ENCODE data around the gene SDR39U1.

Gene SDR39U1

DNA sequence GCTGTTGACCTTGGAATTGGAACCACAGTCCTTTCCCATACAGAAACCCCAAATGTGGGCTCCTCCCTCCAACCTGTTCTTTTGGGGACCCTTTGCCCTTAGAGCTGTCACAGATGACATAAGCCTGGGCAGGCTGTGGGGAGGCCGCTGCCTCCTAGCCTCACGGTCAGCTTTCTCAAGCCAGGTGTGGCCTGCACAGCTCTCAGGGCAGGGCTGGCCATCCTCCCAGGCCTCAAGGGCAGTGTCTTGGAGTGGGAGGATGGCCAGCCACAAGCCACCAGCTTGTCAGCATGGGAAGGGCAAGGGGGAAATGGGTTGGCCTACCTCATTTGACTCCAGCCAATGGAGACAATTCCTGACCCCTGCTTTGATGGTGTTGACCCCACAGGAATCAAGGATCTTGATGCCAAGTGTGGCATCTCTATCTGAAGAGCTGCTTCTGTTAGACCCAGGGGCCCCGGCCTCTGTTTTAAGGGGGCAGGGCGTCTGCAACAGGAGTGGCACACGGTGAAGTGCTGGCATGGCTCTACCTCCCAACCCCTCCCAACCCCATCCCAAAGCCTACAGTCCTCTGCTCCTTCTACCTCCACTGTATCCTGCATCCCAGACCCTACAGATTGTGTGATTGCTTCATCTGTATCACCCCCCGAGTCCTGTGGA lies 24.6 kb downstream of the SDR39U1 start:
- ChIA-PET POLR2A (interaction anchor here (1.3 kb wide), 1 partner anchor 12 kb away, joined by 5 read pairs; the partner anchor contains the start of genes CBLN3 and KHNYN), CTCF (interaction anchor here (1.1 to 33.5 kb wide), 5 partner anchors 6 to 89 kb away, joined by 3 to 1633 read pairs (median 557); partner anchors contain the start of genes ADCY4, CBLN3, KHNYN and NYNRIN)
- no peak for DNase-seq (ENCODE audit: low read depth, low spot score)
- no peak overlapping the region for H3K4me3 ChIP-seq (ENCODE audit: low read depth, low read length)
- TF ChIP-seq, protein P1, sequence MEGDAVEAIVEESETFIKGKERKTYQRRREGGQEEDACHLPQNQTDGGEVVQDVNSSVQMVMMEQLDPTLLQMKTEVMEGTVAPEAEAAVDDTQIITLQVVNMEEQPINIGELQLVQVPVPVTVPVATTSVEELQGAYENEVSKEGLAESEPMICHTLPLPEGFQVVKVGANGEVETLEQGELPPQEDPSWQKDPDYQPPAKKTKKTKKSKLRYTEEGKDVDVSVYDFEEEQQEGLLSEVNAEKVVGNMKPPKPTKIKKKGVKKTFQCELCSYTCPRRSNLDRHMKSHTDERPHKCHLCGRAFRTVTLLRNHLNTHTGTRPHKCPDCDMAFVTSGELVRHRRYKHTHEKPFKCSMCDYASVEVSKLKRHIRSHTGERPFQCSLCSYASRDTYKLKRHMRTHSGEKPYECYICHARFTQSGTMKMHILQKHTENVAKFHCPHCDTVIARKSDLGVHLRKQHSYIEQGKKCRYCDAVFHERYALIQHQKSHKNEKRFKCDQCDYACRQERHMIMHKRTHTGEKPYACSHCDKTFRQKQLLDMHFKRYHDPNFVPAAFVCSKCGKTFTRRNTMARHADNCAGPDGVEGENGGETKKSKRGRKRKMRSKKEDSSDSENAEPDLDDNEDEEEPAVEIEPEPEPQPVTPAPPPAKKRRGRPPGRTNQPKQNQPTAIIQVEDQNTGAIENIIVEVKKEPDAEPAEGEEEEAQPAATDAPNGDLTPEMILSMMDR (IDR thresholded peaks at IDR 0.05; ENCODE audit: insufficient read depth, low read length, missing control alignments) = no peak

- CTCF ChIA-PET = interaction anchor here (1.3 to 33.5 kb wide), 4 partner anchors 5 to 88 kb away, joined by 3 to 1633 read pairs (median 557); partner anchors contain the start of genes ADCY4, CBLN3, KHNYN and NYNRIN
- TF ChIP-seq, protein P1 (IDR thresholded peaks at IDR 0.05; ENCODE audit: insufficient read depth, low read length, missing control alignments) = no peak
- no peak overlapping the region for H3K4me3 ChIP-seq (ENCODE audit: low read depth, low read length)
- POLR2A ChIA-PET = no interaction called here
- DNase-seq (ENCODE audit: low read depth, low spot score) = no peak
Observed at GRCh38 chr14:24416932-24417619, 25.5 kb downstream of the SDR39U1 start.

DNA sequence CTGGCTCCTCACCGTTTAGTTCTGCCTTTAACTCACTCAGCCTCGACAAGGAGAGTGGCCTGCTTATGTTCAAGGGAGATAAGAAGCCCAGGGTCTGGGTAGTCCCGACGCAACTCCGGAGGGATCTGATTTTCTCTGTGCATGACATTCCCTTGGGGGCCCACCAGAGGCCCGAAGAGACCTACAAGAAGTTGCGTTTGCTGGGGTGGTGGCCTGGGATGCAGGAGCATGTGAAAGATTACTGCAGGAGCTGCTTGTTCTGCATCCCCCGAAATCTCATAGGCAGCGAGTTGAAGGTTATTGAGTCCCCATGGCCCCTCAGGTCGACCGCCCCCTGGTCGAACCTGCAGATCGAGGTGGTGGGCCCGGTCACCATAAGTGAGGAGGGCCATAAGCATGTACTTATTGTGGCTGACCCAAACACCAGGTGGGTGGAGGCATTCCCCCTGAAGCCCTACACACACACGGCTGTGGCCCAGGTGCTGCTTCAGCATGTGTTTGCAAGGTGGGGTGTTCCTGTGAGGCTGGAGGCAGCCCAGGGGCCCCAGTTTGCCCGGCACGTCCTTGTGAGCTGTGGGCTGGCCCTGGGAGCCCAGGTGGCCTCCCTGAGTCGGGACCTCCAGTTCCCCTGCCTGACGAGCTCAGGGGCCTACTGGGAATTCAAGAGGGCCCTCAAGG lies 26.2 kb downstream of the SDR39U1 start:
- H3K4me3 ChIP-seq (ENCODE audit: low read depth, low read length) = no peak overlapping the region
- DNase-seq (ENCODE audit: low read depth, low spot score) = no peak
- POLR2A ChIA-PET = no interaction called here
- CTCF ChIA-PET = interaction anchor here (27.9 to 33.5 kb wide), 3 partner anchors 4 to 87 kb away, joined by 557 to 1633 read pairs (median 557); partner anchors contain the start of genes ADCY4, CBLN3, KHNYN and NYNRIN
- TF ChIP-seq, protein P1 (IDR thresholded peaks at IDR 0.05; ENCODE audit: insufficient read depth, low read length, missing control alignments) = no peak

DNA sequence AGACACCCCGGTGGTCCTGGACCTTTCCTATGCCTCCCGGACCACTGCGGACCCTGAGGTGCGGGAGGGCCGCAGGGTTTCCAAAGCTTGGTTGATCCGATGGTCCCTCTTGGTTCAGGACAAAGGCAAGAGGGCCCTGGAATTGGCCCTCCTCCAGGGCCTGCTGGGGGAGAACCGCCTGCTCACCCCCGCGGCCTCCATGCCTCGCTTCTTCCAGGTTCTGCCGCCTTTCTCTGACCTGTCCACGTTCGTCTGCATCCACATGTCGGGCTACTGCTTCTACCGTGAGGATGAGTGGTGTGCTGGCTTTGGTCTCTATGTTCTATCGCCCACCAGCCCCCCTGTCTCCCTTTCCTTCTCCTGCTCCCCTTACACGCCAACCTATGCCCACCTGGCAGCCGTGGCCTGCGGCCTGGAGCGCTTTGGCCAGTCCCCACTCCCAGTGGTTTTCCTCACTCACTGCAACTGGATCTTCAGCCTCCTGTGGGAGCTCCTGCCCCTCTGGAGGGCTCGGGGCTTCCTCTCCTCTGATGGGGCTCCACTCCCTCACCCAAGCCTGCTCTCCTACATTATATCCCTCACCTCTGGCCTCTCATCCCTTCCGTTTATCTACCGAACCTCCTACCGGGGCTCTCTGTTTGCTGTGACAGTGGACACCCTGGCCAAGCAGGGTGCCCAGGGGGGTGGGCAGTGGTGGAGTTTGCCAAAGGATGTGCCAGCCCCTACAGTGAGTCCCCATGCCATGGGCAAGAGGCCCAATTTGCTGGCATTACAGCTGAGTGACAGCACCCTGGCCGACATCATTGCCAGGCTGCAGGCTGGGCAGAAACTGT lies 26.9 kb downstream of the SDR39U1 start:
- ChIA-PET POLR2A (no interaction called here), CTCF (interaction anchor here (1.6 to 33.5 kb wide), 4 partner anchors 3 to 87 kb away, joined by 5 to 1633 read pairs (median 557); partner anchors contain the start of genes ADCY4, CBLN3, KHNYN and NYNRIN)
- no peak for DNase-seq (ENCODE audit: low read depth, low spot score)
- H3K4me3 ChIP-seq (ENCODE audit: low read depth, low read length) = no peak overlapping the region
- TF ChIP-seq, protein P1 (IDR thresholded peaks at IDR 0.05; ENCODE audit: insufficient read depth, low read length, missing control alignments) = no peak

DNA sequence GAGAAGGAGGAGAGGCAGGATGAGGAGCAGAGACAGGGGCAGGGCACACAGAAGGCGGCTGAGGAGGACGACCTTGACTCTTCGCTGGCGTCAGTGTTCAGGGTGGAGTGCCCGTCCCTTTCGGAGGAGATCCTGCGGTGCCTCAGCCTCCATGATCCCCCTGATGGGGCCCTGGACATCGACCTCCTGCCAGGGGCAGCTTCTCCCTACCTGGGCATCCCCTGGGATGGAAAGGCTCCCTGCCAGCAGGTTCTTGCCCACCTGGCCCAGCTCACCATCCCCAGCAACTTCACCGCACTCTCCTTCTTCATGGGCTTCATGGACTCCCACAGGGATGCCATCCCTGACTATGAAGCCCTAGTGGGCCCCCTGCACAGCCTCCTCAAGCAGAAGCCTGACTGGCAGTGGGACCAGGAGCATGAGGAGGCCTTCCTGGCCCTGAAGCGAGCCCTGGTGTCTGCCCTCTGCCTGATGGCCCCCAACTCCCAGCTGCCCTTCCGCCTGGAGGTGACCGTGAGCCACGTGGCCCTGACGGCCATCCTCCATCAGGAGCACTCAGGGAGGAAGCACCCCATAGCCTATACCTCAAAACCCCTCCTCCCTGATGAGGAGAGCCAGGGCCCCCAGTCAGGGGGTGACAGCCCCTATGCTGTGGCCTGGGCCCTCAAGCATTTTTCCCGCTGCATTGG lies 27.7 kb downstream of the SDR39U1 start:
- ChIA-PET CTCF (interaction anchor here (1.5 to 33.5 kb wide), 6 partner anchors 3 to 86 kb away, joined by 4 to 1633 read pairs (median 282); partner anchors contain the start of genes ADCY4, CBLN3, KHNYN and NYNRIN), POLR2A (no interaction called here)
- DNase-seq (ENCODE audit: low read depth, low spot score) = no peak
- no peak overlapping the region for H3K4me3 ChIP-seq (ENCODE audit: low read depth, low read length)
- TF ChIP-seq, protein P1 (IDR thresholded peaks at IDR 0.05; ENCODE audit: insufficient read depth, low read length, missing control alignments) = no peak

All from AG04449 (cell line).